GM23338 (cell line): ENCODE results near the gene RETSAT. TPM values are rescaled to one million over a fixed set of nuclear protein-coding genes. Genes with fewer than 3 reads are reported as not detected.

Source experiments
- ATAC-seq: fragments of 200-7000 bp; cut with Tn5 transposase; 3 replicates; pipeline ENCODE4 v1.9.1; 2020
- DNase-seq: peaks from one replicate; pipeline ENCODE4 v3.0.0-alpha.2; 2015; ENCODE audit warnings: low spot score
- H2AFZ ChIP-seq: fragments of 200-600 bp; sonication (generic); 2 replicates; pipeline ENCODE4 v1.8.0; 2016; ENCODE audit warnings: antibody characterized with exemption, mild to moderate bottlenecking, moderate library complexity
- H3F3A ChIP-seq: fragments of 200-600 bp; sonication (generic); replicated peaks from 2 replicates; pipeline ENCODE4 v1.8.0; 2017; ENCODE audit warnings: antibody characterized with exemption, mixed run types, low read depth
- H3K27ac ChIP-seq: fragments of 200-600 bp; sonication (generic); 2 replicates; pipeline ENCODE4 v1.6.1; 2016; ENCODE audit warnings: low read depth
- H3K27me3 ChIP-seq: fragments of 200-600 bp; sonication (generic); 2 replicates; pipeline ENCODE4 v1.8.0; 2016; ENCODE audit warnings: mild to moderate bottlenecking, mixed run types, moderate library complexity; ENCODE audit not compliant: insufficient read depth
- H3K36me3 ChIP-seq: fragments of 200-600 bp; sonication (generic); 2 replicates; pipeline ENCODE4 v1.8.0; 2016; ENCODE audit warnings: mild to moderate bottlenecking; ENCODE audit not compliant: insufficient read depth
- H3K4me1 ChIP-seq: fragments of 200-600 bp; sonication (generic); 2 replicates; pipeline ENCODE4 v1.8.0; 2016; ENCODE audit warnings: mild to moderate bottlenecking, moderate library complexity; ENCODE audit not compliant: insufficient read depth
- H3K4me2 ChIP-seq: fragments of 200-600 bp; sonication (generic); 2 replicates; pipeline ENCODE4 v1.7.1; 2017; ENCODE audit warnings: mixed run types
- H3K4me3 ChIP-seq: fragments of 200-600 bp; sonication (generic); 2 replicates; pipeline ENCODE4 v1.6.1; 2016; ENCODE audit warnings: mixed run types
- H3K79me2 ChIP-seq: fragments of 200-600 bp; sonication (generic); replicated peaks from 2 replicates; pipeline ENCODE4 v1.8.0; 2017; ENCODE audit warnings: mild to moderate bottlenecking; ENCODE audit not compliant: insufficient read depth
- H3K9me2 ChIP-seq: fragments of 200-600 bp; sonication (generic); 2 replicates; pipeline ENCODE4 v1.8.0; 2017; ENCODE audit not compliant: insufficient read depth
- H4K20me1 ChIP-seq: fragments of 200-600 bp; sonication (generic); replicated peaks from 2 replicates; pipeline ENCODE4 v1.8.0; 2017; ENCODE audit warnings: mild to moderate bottlenecking; ENCODE audit not compliant: insufficient read depth
- H3K27ac Mint-ChIP-seq: 2 replicates; pipeline ENCODE4 v1.8.0; 2020; ENCODE audit warnings: inconsistent platforms, mild to moderate bottlenecking, moderate library complexity, mixed read lengths
- H3K27me3 Mint-ChIP-seq: 3 replicates; pipeline ENCODE4 v1.8.0; 2022; ENCODE audit warnings: low read depth, mild to moderate bottlenecking, moderate library complexity, mixed read lengths, inconsistent platforms; ENCODE audit not compliant: insufficient read depth, poor library complexity
- H3K36me3 Mint-ChIP-seq: 3 replicates; pipeline ENCODE4 v1.8.0; 2021; ENCODE audit warnings: low read depth, mild to moderate bottlenecking, inconsistent platforms, moderate library complexity, mixed read lengths
- H3K4me1 Mint-ChIP-seq: 3 replicates; pipeline ENCODE4 v1.8.0; 2020; ENCODE audit warnings: mild to moderate bottlenecking, inconsistent platforms, mixed read lengths
- H3K4me3 Mint-ChIP-seq: 3 replicates; pipeline ENCODE4 v1.8.0; 2021; ENCODE audit warnings: moderate library complexity, mild to moderate bottlenecking, inconsistent platforms, mixed read lengths
- H3K9me3 Mint-ChIP-seq: 3 replicates; pipeline ENCODE4 v1.8.0; 2020; ENCODE audit warnings: moderate library complexity, mild to moderate bottlenecking, inconsistent platforms, mixed read lengths
- EZH2 ChIP-seq: fragments of 200-600 bp; sonication (generic); IDR thresholded peaks from one replicate; pipeline ENCODE4 v1.8.0; 2017; ENCODE audit warnings: antibody characterized with exemption, mild to moderate bottlenecking, low read depth; ENCODE audit not compliant: unreplicated experiment
- JUNB ChIP-seq: IDR thresholded peaks from one replicate; pipeline ENCODE4 v1.6.1; 2016; ENCODE audit warnings: antibody characterized with exemption; ENCODE audit not compliant: unreplicated experiment
- NANOG ChIP-seq: IDR thresholded peaks from 2 replicates; pipeline ENCODE4 v1.6.1; 2016; ENCODE audit warnings: antibody characterized with exemption, borderline replicate concordance
- POLR2AphosphoS5 ChIP-seq: IDR thresholded peaks from 2 replicates; pipeline ENCODE4 v1.6.1; 2016; ENCODE audit warnings: antibody characterized with exemption, low read depth
- STAT1 ChIP-seq: IDR thresholded peaks from one replicate; pipeline ENCODE4 v1.6.1; 2016; ENCODE audit warnings: antibody characterized with exemption; ENCODE audit not compliant: unreplicated experiment
- ZNF331 ChIP-seq: fragments of 250-450 bp; sonication (Bioruptor Pico); IDR thresholded peaks from 2 replicates; pipeline ENCODE4 v1.5.0; 2020; ENCODE audit warnings: low read depth, mild to moderate bottlenecking, moderate library complexity
- ZNF462 ChIP-seq: fragments of 250-450 bp; sonication (Bioruptor Pico); IDR thresholded peaks from 2 replicates; pipeline ENCODE4 v1.5.0; 2020; ENCODE audit warnings: mild to moderate bottlenecking, moderate library complexity
- polyA plus RNA-seq: library from polyadenylated mRNA; unstranded; fragments of >200 nt; fragmentation: Nextera tagmentation; extraction: Ambion mirVana; gene quantifications from 2 replicates; pipeline ENCODE4 v1.2.1, GENCODE V29; 2016
- total RNA-seq: library from RNA; depleted of rRNA; stranded (reverse); fragments of >200 nt; shearing (Covaris generic); gene quantifications from 2 replicates; pipeline ENCODE4 v1.2.3, GENCODE V29; 2014

RETSAT gene
- total and polyA plus RNA-seq, 2 experiments from 2014 or later, result 2.3 to 16.4 TPM

- Histone ChIP-seq H3K79me2 (no peaks in the 10 kb centered on the region), H3K4me1 (no peaks in the 10 kb centered on the region), H3K36me3 (peaks cover 16% of the 10 kb centered on the region), H3K27ac (no peak overlapping the region), H3K9me2 (no peaks in the 10 kb centered on the region), H3K4me3 (no peak overlapping the region), H3K27me3 (no peaks in the 10 kb centered on the region), H3K4me2 (no peak overlapping the region), H4K20me1 (no peaks in the 10 kb centered on the region), H3F3A (no peaks in the 10 kb centered on the region), H2AFZ (no peak overlapping the region)
- peaks cover 41% of the 10 kb centered on the region for H3K36me3 Mint-ChIP-seq
- no peaks in the 10 kb centered on the region; the same call in 2 of the 3 replicates for H3K4me1 Mint-ChIP-seq
- DNase-seq (no peak), ATAC-seq (no peak)
- H3K4me3 Mint-ChIP-seq, result no peak overlapping the region
- H3K27ac Mint-ChIP-seq, result no peak overlapping the region
- H3K9me3 Mint-ChIP-seq, result peaks cover 19% of the 10 kb centered on the region
- H3K27me3 Mint-ChIP-seq, result peaks cover 4% of the 10 kb centered on the region
- TF ChIP-seq ZNF331 (CRISPR knock-in tag) (no peak), STAT1 (no peak), NANOG (no peak), ZNF462 (CRISPR knock-in tag) (no peak), POLR2AphosphoS5 (no peak), JUNB (no peak), EZH2 (no peak)
These were observed 22.1 kb upstream of the RETSAT start for GRCh38 chr2:85376291-85377065.
